Measurements from ENCODE around the gene GREB1L. TPM values are rescaled to one million over a fixed set of nuclear protein-coding genes. Genes with fewer than 3 reads are reported as not detected.

Gene GREB1L
- total RNA-seq, 4 donors from 2014 or later, result 6.2 to 14.9 (median 10.4) TPM

DNA sequence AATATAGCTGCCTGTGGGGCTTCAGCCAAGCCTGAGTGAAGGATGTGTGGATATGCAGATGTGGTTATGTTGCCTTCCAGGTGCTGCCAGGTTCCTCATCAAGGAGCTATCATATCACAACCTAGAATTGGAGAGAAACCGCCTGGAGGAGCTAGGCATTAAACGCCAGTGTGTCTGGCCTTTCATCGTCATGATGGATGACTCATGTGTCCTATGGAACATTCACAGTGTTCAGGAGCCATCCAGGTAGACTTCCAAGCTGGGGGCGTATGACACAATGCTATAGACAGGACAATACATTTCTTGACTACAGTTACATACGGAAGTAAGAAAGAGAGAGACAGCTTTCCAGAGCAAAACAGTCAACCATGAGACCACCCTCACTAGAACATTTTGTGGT, 271.7 kb downstream of the GREB1L start:
- no peak for TF ChIP-seq EP300 (IDR thresholded peaks at IDR 0.05)
- no peak for TF ChIP-seq CTCF (IDR thresholded peaks at IDR 0.05)
- TF ChIP-seq POLR2A (IDR thresholded peaks at IDR 0.05), result no peak
- TF ChIP-seq POLR2AphosphoS5 (IDR thresholded peaks at IDR 0.05), result no peak
- H3K36me3 ChIP-seq, result peaks cover 0 to 41% of the 10 kb centered on the region in 2 donors

DNA sequence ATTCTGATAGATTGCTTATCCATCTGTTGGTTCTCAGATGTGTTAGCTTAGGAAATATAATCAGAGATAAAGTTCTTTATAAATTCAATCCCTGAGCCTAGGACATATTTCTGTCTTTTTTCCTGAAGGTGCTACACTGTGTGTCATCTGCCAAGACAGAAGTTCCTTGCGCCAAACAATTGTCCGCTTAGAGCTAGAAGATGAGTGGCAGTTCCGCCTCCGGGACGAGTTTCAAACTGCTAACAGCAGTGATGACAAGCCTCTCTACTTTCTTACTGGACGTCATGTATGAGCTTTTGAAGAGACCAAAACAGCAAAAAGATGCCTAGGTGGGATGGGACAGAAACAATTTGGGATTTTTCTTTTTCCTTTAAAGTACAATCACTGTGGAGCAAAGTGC, 280.5 kb downstream of the GREB1L start:
- 80 to 92% methylated on average over 1 to 6 of the region's 6 CpGs for WGBS, 2 donors (ENCODE audit: low coverage in 1 of 2)
- no peak for TF ChIP-seq POLR2AphosphoS5 (IDR thresholded peaks at IDR 0.05)
- TF ChIP-seq EP300 (IDR thresholded peaks at IDR 0.05), result no peak
- no peak for TF ChIP-seq POLR2A (IDR thresholded peaks at IDR 0.05)
- no peak for TF ChIP-seq CTCF (IDR thresholded peaks at IDR 0.05)
- H3K36me3 ChIP-seq, result peaks cover 0 to 56% of the 10 kb centered on the region in 2 donors
- ATAC-seq, result no peak
- no peaks in the 10 kb centered on the region for H3K27me3 ChIP-seq
- peaks cover 0 to 28% (median 0%) of the 10 kb centered on the region in 3 donors for H3K4me1 ChIP-seq
- no peaks in the 10 kb centered on the region for H3K9me3 ChIP-seq
- no peak overlapping the region for H3K27ac ChIP-seq
- H3K4me3 ChIP-seq, result no peak overlapping the region

More for the DNA sequence above, 271.7 kb downstream of the GREB1L start:
- Histone ChIP-seq H3K4me1 (no peaks in the 10 kb centered on the region), H3K9me3 (no peaks in the 10 kb centered on the region), H3K27me3 (no peaks in the 10 kb centered on the region), H3K4me3 (no peak overlapping the region), H3K27ac (no peak overlapping the region)
- WGBS, 2 donors (ENCODE audit: low coverage in 1 of 2), result 87% methylated on average over 5 of the region's 5 CpGs; no CpG with 5 or more reads in 1 of the 2 donors
- no peak for ATAC-seq

GRCh38 chr18:21525916-21526315, 283.9 kb downstream of the GREB1L start:
- Histone ChIP-seq H3K27me3 (no peaks in the 10 kb centered on the region), H3K36me3 (peaks cover 0 to 64% of the 10 kb centered on the region in 2 donors), H3K9me3 (no peaks in the 10 kb centered on the region), H3K4me3 (no peak overlapping the region), H3K27ac (peak overlapping the region in 1 of 4 donors; percentile 45), H3K4me1 (peaks cover 0 to 28% (median 0%) of the 10 kb centered on the region in 3 donors)
- WGBS, 2 donors (ENCODE audit: low coverage in 1 of 2), result 53 to 71% methylated on average over 1 to 2 of the region's 2 CpGs
- no peak for TF ChIP-seq POLR2AphosphoS5 (IDR thresholded peaks at IDR 0.05)
- no peak for TF ChIP-seq EP300 (IDR thresholded peaks at IDR 0.05)
- no peak for TF ChIP-seq POLR2A (IDR thresholded peaks at IDR 0.05)
- TF ChIP-seq CTCF (IDR thresholded peaks at IDR 0.05), result no peak
- ATAC-seq, result no peak

GRCh38 chr18:21526463-21526862, 284.4 kb downstream of the GREB1L start:
- Histone ChIP-seq H3K9me3 (no peaks in the 10 kb centered on the region), H3K4me1 (peaks cover 0 to 28% (median 0%) of the 10 kb centered on the region in 3 donors), H3K36me3 (peaks cover 0 to 64% of the 10 kb centered on the region in 2 donors), H3K27ac (peak overlapping the region in 2 of 4 donors; percentile 25 to 45), H3K27me3 (no peaks in the 10 kb centered on the region), H3K4me3 (no peak overlapping the region)
- ATAC-seq, result no peak
- WGBS, 2 donors (ENCODE audit: low coverage in 1 of 2), result 60 to 73% methylated on average over 2 of the region's 2 CpGs
- TF ChIP-seq POLR2A (IDR thresholded peaks at IDR 0.05), result no peak
- TF ChIP-seq EP300 (IDR thresholded peaks at IDR 0.05), result no peak
- no peak for TF ChIP-seq CTCF (IDR thresholded peaks at IDR 0.05)
- TF ChIP-seq POLR2AphosphoS5 (IDR thresholded peaks at IDR 0.05), result no peak

GRCh38 chr18:21534327-21534726, 292.3 kb downstream of the GREB1L start:
- no peak for ATAC-seq

More at GRCh38 chr18:21534327-21534726, 292.3 kb downstream of the GREB1L start:
- H3K9me3 ChIP-seq, result no peaks in the 10 kb centered on the region
- H3K4me3 ChIP-seq, result no peak overlapping the region
- H3K4me1 ChIP-seq, result peaks cover 0 to 6% (median 0%) of the 10 kb centered on the region in 3 donors
- H3K36me3 ChIP-seq, result peaks cover 0 to 89% of the 10 kb centered on the region in 2 donors
- WGBS, 2 donors (ENCODE audit: low coverage in 1 of 2), result 40 to 53% methylated on average over 1 of the region's 1 CpG
- TF ChIP-seq CTCF (IDR thresholded peaks at IDR 0.05), result no peak
- H3K27me3 ChIP-seq, result no peaks in the 10 kb centered on the region
- no peak overlapping the region for H3K27ac ChIP-seq
